Endothelial cell of umbilical vein (primary cell): ENCODE results near the gene TLE4.

Experiments
- CTCF ChIP-seq, 2 donors: IDR thresholded peaks; 1 replicate in 1 of 2; 2 replicates in 1 of 2; pipeline ENCODE4 v1.5.1; 2011; ENCODE audit warnings: low read length in 2 of 2, mild to moderate bottlenecking in 2 of 2, moderate library complexity in 2 of 2, control low read depth in 1 of 2, inconsistent platforms in 1 of 2, low read depth in 1 of 2; ENCODE audit not compliant: insufficient read depth in 1 of 2; ENCODE audit errors: extremely low read depth in 1 of 2
- EZH2 ChIP-seq: IDR thresholded peaks from 2 replicates; pipeline ENCODE4 v1.6.1; 2012; ENCODE audit warnings: borderline replicate concordance, low read depth, mild to moderate bottlenecking, moderate library complexity, low read length, inconsistent platforms; ENCODE audit not compliant: severe bottlenecking
- JUN ChIP-seq: IDR thresholded peaks from 2 replicates; pipeline ENCODE4 v1.6.1; 2011; ENCODE audit warnings: borderline replicate concordance, low read depth; ENCODE audit not compliant: insufficient read length, insufficient read depth
- MAX ChIP-seq: IDR thresholded peaks from 2 replicates; pipeline ENCODE4 v1.6.1; 2011; ENCODE audit not compliant: insufficient read depth, insufficient read length
- MYC ChIP-seq: IDR thresholded peaks from one replicate; pipeline ENCODE4 v1.6.1; 2011; ENCODE audit warnings: mild to moderate bottlenecking, low read depth, low read length
- POLR2A ChIP-seq: IDR thresholded peaks from 2 replicates; pipeline ENCODE4 v1.6.1; 2012; ENCODE audit warnings: low read depth, mild to moderate bottlenecking, control low read depth, low read length
- POLR2AphosphoS5 ChIP-seq: IDR thresholded peaks from 2 replicates; pipeline ENCODE4 v1.6.1; 2012; ENCODE audit warnings: low read depth, mild to moderate bottlenecking, control low read depth, low read length, moderate library complexity; ENCODE audit not compliant: insufficient read depth

- TF ChIP-seq CTCF (IDR thresholded peaks at IDR 0.05; ENCODE audit: extremely low read depth in 1 of 2, insufficient read depth in 1 of 2, low read depth in 1 of 2, low read length in 2 of 2) (no peak), POLR2AphosphoS5 (no peak), MYC (no peak), POLR2A (no peak), EZH2 (no peak), MAX (no peak), JUN (no peak)
Measured at GRCh38 chr9:79567671-79568098, 4.1 kb upstream of the TLE4 start.
